ENCODE data around the gene ACYP1. TPM values are rescaled to one million over a fixed set of nuclear protein-coding genes. Genes with fewer than 3 reads are reported as not detected.

The ACYP1 gene
- 10 to 100 TPM; 15.9 to 27.1 (median 22.6) TPM for polyA plus RNA-seq
- long read RNA-seq, donor 1 = 0 reads
- long read RNA-seq, donor 2, partial matches to known transcripts = 0 of 3 reads
- long read RNA-seq, donor 2, other reads (novel, unspliced or antisense) = 0 of 3 reads
- long read RNA-seq, donor 3, transcript ACYP1-201 (3 exons, 627 nt) = major isoform, 6 of 17 reads
- long read RNA-seq, donor 3, partial matches to known transcripts = 8 of 17 reads
- long read RNA-seq, donor 3, other reads (novel, unspliced or antisense) = 0 of 17 reads
- long read RNA-seq, donor 4, partial matches to known transcripts = 0 of 1 reads
- long read RNA-seq, donor 4, other reads (novel, unspliced or antisense) = 0 of 1 reads
- long read RNA-seq, donor 5, partial matches to known transcripts = 0 of 5 reads
- long read RNA-seq, donor 5, other reads (novel, unspliced or antisense) = 0 of 5 reads
- long read RNA-seq, donor 6, partial matches to known transcripts = 14 of 17 reads
- long read RNA-seq, donor 6, other reads (novel, unspliced or antisense) = 0 of 17 reads
- long read RNA-seq, donor 7 = 0 reads
- long read RNA-seq, donor 8, partial matches to known transcripts = 5 of 5 reads
- long read RNA-seq, donor 8, other reads (novel, unspliced or antisense) = 0 of 5 reads
- long read RNA-seq, donor 9, partial matches to known transcripts = 0 of 2 reads
- long read RNA-seq, donor 9, other reads (novel, unspliced or antisense) = 0 of 2 reads
- long read RNA-seq, donor 10, transcript ACYP1-201 (3 exons, 627 nt) = major isoform, 14 of 40 reads
- long read RNA-seq, donor 10, partial matches to known transcripts = 22 of 40 reads
- long read RNA-seq, donor 10, other reads (novel, unspliced or antisense) = 0 of 40 reads

GRCh38 chr14:75063491-75064204, at the start of gene ACYP1:
TSS of gene ACYP1 (minus strand) at chr14:75064024. CDS start at chr14:75063553, 471 bp downstream.
- Histone ChIP-seq H3K27ac (ENCODE audit: low read depth in 1 of 3, low read length in 2 of 3) (peak within 1 kb of the TSS; percentile 18 to 74 (median 74)), H3K4me1 (ENCODE audit: control insufficient read depth in 3 of 3, insufficient read depth in 2 of 3, low read depth in 1 of 3, low read length in 2 of 3) (peaks cover 0 to 13% (median 0%) of the 10 kb centered on the region in 3 donors), H3K9me3 (ENCODE audit: control insufficient read depth in 2 of 2, insufficient read depth in 1 of 2, low read depth in 1 of 2, low read length in 1 of 2) (no peaks in the 10 kb centered on the region), H3K36me3 (ENCODE audit: control insufficient read depth in 3 of 3, insufficient read depth in 2 of 3, low read depth in 1 of 3, low read length in 3 of 3) (no peaks in the 10 kb centered on the region), H3K4me3 (ENCODE audit: low read depth in 1 of 3, low read length in 3 of 3) (peak within 1 kb of the TSS; percentile 64 to 81 (median 78)), H3K27me3 (ENCODE audit: control insufficient read depth in 3 of 3, insufficient read depth in 3 of 3, low read length in 3 of 3) (no peaks in the 10 kb centered on the region)
- peak; percentile 92 to 94 for DNase-seq
- 0 to 1% (median 1%) methylated on average over 34 of the region's 34 CpGs for WGBS, 3 donors
- FAIRE-seq = no peak

GRCh38 chr14:75109877-75110276, 46.1 kb upstream of the ACYP1 start:
- H3K4me3 ChIP-seq (ENCODE audit: low read depth in 1 of 3, low read length in 3 of 3) = no peak overlapping the region
- H3K36me3 ChIP-seq (ENCODE audit: control insufficient read depth in 3 of 3, insufficient read depth in 2 of 3, low read depth in 1 of 3, low read length in 3 of 3) = peaks cover 11 to 37% (median 31%) of the 10 kb centered on the region in 3 donors
- FAIRE-seq = no peak
- no peak for DNase-seq
- no peak overlapping the region for H3K27ac ChIP-seq (ENCODE audit: low read depth in 1 of 3, low read length in 2 of 3)
- no peaks in the 10 kb centered on the region for H3K27me3 ChIP-seq (ENCODE audit: control insufficient read depth in 3 of 3, insufficient read depth in 3 of 3, low read length in 3 of 3)
- no peaks in the 10 kb centered on the region for H3K9me3 ChIP-seq (ENCODE audit: control insufficient read depth in 2 of 2, insufficient read depth in 1 of 2, low read depth in 1 of 2, low read length in 1 of 2)
- WGBS, 3 donors = 87 to 95% (median 89%) methylated on average over 2 of the region's 2 CpGs
- no peaks in the 10 kb centered on the region for H3K4me1 ChIP-seq (ENCODE audit: control insufficient read depth in 3 of 3, insufficient read depth in 2 of 3, low read depth in 1 of 3, low read length in 2 of 3)

- 60 to 76% (median 65%) methylated on average over 3 of the region's 3 CpGs for WGBS, 3 donors
- no peak for FAIRE-seq
These were observed 43.4 kb upstream of the ACYP1 start for GRCh38 chr14:75107186-75107585.

GRCh38 chr14:75101491-75101890, 37.7 kb upstream of the ACYP1 start:
- 84 to 92% (median 86%) methylated on average over 4 of the region's 4 CpGs for WGBS, 3 donors
- Histone ChIP-seq H3K27me3 (ENCODE audit: control insufficient read depth in 3 of 3, insufficient read depth in 3 of 3, low read length in 3 of 3) (no peaks in the 10 kb centered on the region), H3K36me3 (ENCODE audit: control insufficient read depth in 3 of 3, insufficient read depth in 2 of 3, low read depth in 1 of 3, low read length in 3 of 3) (peaks cover 14 to 43% (median 17%) of the 10 kb centered on the region in 3 donors), H3K4me3 (ENCODE audit: low read depth in 1 of 3, low read length in 3 of 3) (no peak overlapping the region), H3K27ac (ENCODE audit: low read depth in 1 of 3, low read length in 2 of 3) (no peak overlapping the region), H3K9me3 (ENCODE audit: control insufficient read depth in 2 of 2, insufficient read depth in 1 of 2, low read depth in 1 of 2, low read length in 1 of 2) (no peaks in the 10 kb centered on the region), H3K4me1 (ENCODE audit: control insufficient read depth in 3 of 3, insufficient read depth in 2 of 3, low read depth in 1 of 3, low read length in 2 of 3) (peaks cover 0 to 17% (median 0%) of the 10 kb centered on the region in 3 donors)
- DNase-seq = no peak
- FAIRE-seq = no peak

More at GRCh38 chr14:75107186-75107585, 43.4 kb upstream of the ACYP1 start:
- Histone ChIP-seq H3K27ac (ENCODE audit: low read depth in 1 of 3, low read length in 2 of 3) (no peak overlapping the region), H3K9me3 (ENCODE audit: control insufficient read depth in 2 of 2, insufficient read depth in 1 of 2, low read depth in 1 of 2, low read length in 1 of 2) (no peaks in the 10 kb centered on the region), H3K27me3 (ENCODE audit: control insufficient read depth in 3 of 3, insufficient read depth in 3 of 3, low read length in 3 of 3) (no peaks in the 10 kb centered on the region), H3K36me3 (ENCODE audit: control insufficient read depth in 3 of 3, insufficient read depth in 2 of 3, low read depth in 1 of 3, low read length in 3 of 3) (peaks cover 9 to 42% (median 29%) of the 10 kb centered on the region in 3 donors), H3K4me3 (ENCODE audit: low read depth in 1 of 3, low read length in 3 of 3) (no peak overlapping the region), H3K4me1 (ENCODE audit: control insufficient read depth in 3 of 3, insufficient read depth in 2 of 3, low read depth in 1 of 3, low read length in 2 of 3) (no peaks in the 10 kb centered on the region)
- no peak for DNase-seq

- Histone ChIP-seq H3K36me3 (ENCODE audit: control insufficient read depth in 3 of 3, insufficient read depth in 2 of 3, low read depth in 1 of 3, low read length in 3 of 3) (peaks cover 6 to 44% (median 13%) of the 10 kb centered on the region in 3 donors), H3K27me3 (ENCODE audit: control insufficient read depth in 3 of 3, insufficient read depth in 3 of 3, low read length in 3 of 3) (no peaks in the 10 kb centered on the region), H3K4me3 (ENCODE audit: low read depth in 1 of 3, low read length in 3 of 3) (no peak overlapping the region), H3K9me3 (ENCODE audit: control insufficient read depth in 2 of 2, insufficient read depth in 1 of 2, low read depth in 1 of 2, low read length in 1 of 2) (no peaks in the 10 kb centered on the region), H3K4me1 (ENCODE audit: control insufficient read depth in 3 of 3, insufficient read depth in 2 of 3, low read depth in 1 of 3, low read length in 2 of 3) (peaks cover 0 to 17% (median 0%) of the 10 kb centered on the region in 3 donors), H3K27ac (ENCODE audit: low read depth in 1 of 3, low read length in 2 of 3) (no peak overlapping the region)
- FAIRE-seq (no peak), DNase-seq (no peak)
- WGBS, 3 donors = 9 to 48% (median 45%) methylated on average over 1 of the region's 1 CpG
These were observed 34.9 kb upstream of the ACYP1 start for GRCh38 chr14:75098682-75099081.

GRCh38 chr14:75098212-75098611, 34.4 kb upstream of the ACYP1 start:
- Histone ChIP-seq H3K4me1 (ENCODE audit: control insufficient read depth in 3 of 3, insufficient read depth in 2 of 3, low read depth in 1 of 3, low read length in 2 of 3) (peaks cover 0 to 17% (median 0%) of the 10 kb centered on the region in 3 donors), H3K36me3 (ENCODE audit: control insufficient read depth in 3 of 3, insufficient read depth in 2 of 3, low read depth in 1 of 3, low read length in 3 of 3) (peaks cover 8 to 44% (median 13%) of the 10 kb centered on the region in 3 donors), H3K27me3 (ENCODE audit: control insufficient read depth in 3 of 3, insufficient read depth in 3 of 3, low read length in 3 of 3) (no peaks in the 10 kb centered on the region), H3K4me3 (ENCODE audit: low read depth in 1 of 3, low read length in 3 of 3) (no peak overlapping the region), H3K9me3 (ENCODE audit: control insufficient read depth in 2 of 2, insufficient read depth in 1 of 2, low read depth in 1 of 2, low read length in 1 of 2) (no peaks in the 10 kb centered on the region), H3K27ac (ENCODE audit: low read depth in 1 of 3, low read length in 2 of 3) (no peak overlapping the region)
- no peak for FAIRE-seq
- peak; percentile 66 to 76 for DNase-seq

GRCh38 chr14:75096959-75097358, 33.1 kb upstream of the ACYP1 start:
- H3K9me3 ChIP-seq (ENCODE audit: control insufficient read depth in 2 of 2, insufficient read depth in 1 of 2, low read depth in 1 of 2, low read length in 1 of 2) = no peaks in the 10 kb centered on the region
- peaks cover 8 to 46% (median 13%) of the 10 kb centered on the region in 3 donors for H3K36me3 ChIP-seq (ENCODE audit: control insufficient read depth in 3 of 3, insufficient read depth in 2 of 3, low read depth in 1 of 3, low read length in 3 of 3)
- H3K4me3 ChIP-seq (ENCODE audit: low read depth in 1 of 3, low read length in 3 of 3) = no peak overlapping the region
- FAIRE-seq (no peak), DNase-seq (no peak)
- no peaks in the 10 kb centered on the region for H3K27me3 ChIP-seq (ENCODE audit: control insufficient read depth in 3 of 3, insufficient read depth in 3 of 3, low read length in 3 of 3)
- peaks cover 0 to 17% (median 0%) of the 10 kb centered on the region in 3 donors for H3K4me1 ChIP-seq (ENCODE audit: control insufficient read depth in 3 of 3, insufficient read depth in 2 of 3, low read depth in 1 of 3, low read length in 2 of 3)
- no peak overlapping the region for H3K27ac ChIP-seq (ENCODE audit: low read depth in 1 of 3, low read length in 2 of 3)
- 93 to 99% (median 97%) methylated on average over 6 of the region's 6 CpGs for WGBS, 3 donors

- Histone ChIP-seq H3K4me3 (ENCODE audit: low read depth in 1 of 3, low read length in 3 of 3) (no peak overlapping the region), H3K27me3 (ENCODE audit: control insufficient read depth in 3 of 3, insufficient read depth in 3 of 3, low read length in 3 of 3) (no peaks in the 10 kb centered on the region), H3K4me1 (ENCODE audit: control insufficient read depth in 3 of 3, insufficient read depth in 2 of 3, low read depth in 1 of 3, low read length in 2 of 3) (peaks cover 0 to 17% (median 0%) of the 10 kb centered on the region in 3 donors), H3K36me3 (ENCODE audit: control insufficient read depth in 3 of 3, insufficient read depth in 2 of 3, low read depth in 1 of 3, low read length in 3 of 3) (peaks cover 10 to 48% (median 12%) of the 10 kb centered on the region in 3 donors), H3K27ac (ENCODE audit: low read depth in 1 of 3, low read length in 2 of 3) (no peak overlapping the region), H3K9me3 (ENCODE audit: control insufficient read depth in 2 of 2, insufficient read depth in 1 of 2, low read depth in 1 of 2, low read length in 1 of 2) (no peaks in the 10 kb centered on the region)
- WGBS, 3 donors = 92 to 98% (median 96%) methylated on average over 4 of the region's 4 CpGs
- DNase-seq (no peak), FAIRE-seq (no peak)
These were observed 31.9 kb upstream of the ACYP1 start for GRCh38 chr14:75095690-75096089.

Measured in small intestine (tissue), 16 donors.